GM06990 (cell line): Measurements from ENCODE around the gene MMP28.

Experiments
- DNase-seq: peaks from one replicate; pipeline ENCODE4 v3.0.0-alpha.2; 2011; ENCODE audit not compliant: insufficient read length; ENCODE audit errors: extremely low read depth
- H3K27me3 ChIP-seq: replicated peaks from 2 replicates; pipeline ENCODE4 v1.6.0; 2011; ENCODE audit warnings: low read length; ENCODE audit not compliant: control insufficient read depth, insufficient read depth
- H3K36me3 ChIP-seq: 2 replicates; pipeline ENCODE4 v1.5.1; 2011; ENCODE audit warnings: low read length; ENCODE audit not compliant: control insufficient read depth, insufficient read depth
- H3K4me3 ChIP-seq: replicated peaks from 2 replicates; pipeline ENCODE4 v1.5.1; 2011; ENCODE audit warnings: low read depth, mild to moderate bottlenecking, control low read depth, low read length
- TF ChIP-seq, protein P1 (sequence below): IDR thresholded peaks from 2 replicates; pipeline ENCODE4 v1.5.1; 2011; ENCODE audit warnings: low read length, control low read depth, mild to moderate bottlenecking, inconsistent platforms; ENCODE audit not compliant: insufficient read depth, poor library complexity, severe bottlenecking

Gene MMP28

DNA sequence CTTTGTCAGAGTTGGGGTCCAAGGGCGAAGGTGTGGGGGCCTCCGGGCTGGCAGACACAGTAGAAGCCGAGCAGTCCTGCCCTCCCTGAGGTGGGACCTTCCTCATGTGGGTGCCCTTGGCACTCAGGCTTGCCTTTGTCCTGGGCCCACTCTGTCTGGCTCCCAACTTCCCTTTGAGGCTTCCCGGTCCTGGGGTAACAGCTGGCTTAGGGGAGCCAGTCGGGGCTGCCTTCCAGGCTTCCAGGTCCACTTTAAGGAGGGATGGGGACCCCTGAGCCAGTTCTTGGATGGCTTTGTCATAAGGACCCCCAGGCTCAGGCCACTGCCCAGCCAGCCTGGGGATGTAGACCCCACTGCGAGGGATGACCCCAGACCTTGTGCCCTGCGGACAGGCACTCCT is 50.2 kb downstream of the MMP28 start:
- no peak for DNase-seq
- Histone ChIP-seq H3K27me3 (peaks cover 4% of the 10 kb centered on the region), H3K4me3 (no peak overlapping the region), H3K36me3 (no peaks in the 10 kb centered on the region)
- TF ChIP-seq, protein P1, sequence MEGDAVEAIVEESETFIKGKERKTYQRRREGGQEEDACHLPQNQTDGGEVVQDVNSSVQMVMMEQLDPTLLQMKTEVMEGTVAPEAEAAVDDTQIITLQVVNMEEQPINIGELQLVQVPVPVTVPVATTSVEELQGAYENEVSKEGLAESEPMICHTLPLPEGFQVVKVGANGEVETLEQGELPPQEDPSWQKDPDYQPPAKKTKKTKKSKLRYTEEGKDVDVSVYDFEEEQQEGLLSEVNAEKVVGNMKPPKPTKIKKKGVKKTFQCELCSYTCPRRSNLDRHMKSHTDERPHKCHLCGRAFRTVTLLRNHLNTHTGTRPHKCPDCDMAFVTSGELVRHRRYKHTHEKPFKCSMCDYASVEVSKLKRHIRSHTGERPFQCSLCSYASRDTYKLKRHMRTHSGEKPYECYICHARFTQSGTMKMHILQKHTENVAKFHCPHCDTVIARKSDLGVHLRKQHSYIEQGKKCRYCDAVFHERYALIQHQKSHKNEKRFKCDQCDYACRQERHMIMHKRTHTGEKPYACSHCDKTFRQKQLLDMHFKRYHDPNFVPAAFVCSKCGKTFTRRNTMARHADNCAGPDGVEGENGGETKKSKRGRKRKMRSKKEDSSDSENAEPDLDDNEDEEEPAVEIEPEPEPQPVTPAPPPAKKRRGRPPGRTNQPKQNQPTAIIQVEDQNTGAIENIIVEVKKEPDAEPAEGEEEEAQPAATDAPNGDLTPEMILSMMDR = no peak

DNA sequence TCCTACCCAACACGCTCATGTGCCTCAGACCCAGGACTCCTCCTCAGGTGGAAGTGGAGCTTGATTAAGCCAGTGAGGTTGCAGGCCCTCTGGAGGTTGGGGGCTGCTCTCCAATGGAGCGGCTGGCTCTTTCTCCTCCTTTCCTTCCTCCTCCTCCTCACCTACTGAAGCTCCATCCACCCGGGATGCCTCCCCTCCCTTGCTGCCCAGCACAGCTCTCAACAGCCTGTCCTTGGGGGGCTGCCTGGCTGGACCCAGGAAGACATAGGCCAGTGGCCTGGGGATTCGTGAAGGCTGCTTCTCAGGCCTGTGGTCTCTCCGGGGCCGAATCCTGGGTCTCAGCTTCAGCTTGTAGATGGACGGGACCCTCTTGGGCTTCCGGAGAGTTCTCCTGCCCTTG is 50.6 kb downstream of the MMP28 start:
- no peak overlapping the region for H3K4me3 ChIP-seq
- no peaks in the 10 kb centered on the region for H3K36me3 ChIP-seq
- TF ChIP-seq, protein P1 = no peak
- peaks cover 4% of the 10 kb centered on the region for H3K27me3 ChIP-seq
- DNase-seq = no peak

DNA sequence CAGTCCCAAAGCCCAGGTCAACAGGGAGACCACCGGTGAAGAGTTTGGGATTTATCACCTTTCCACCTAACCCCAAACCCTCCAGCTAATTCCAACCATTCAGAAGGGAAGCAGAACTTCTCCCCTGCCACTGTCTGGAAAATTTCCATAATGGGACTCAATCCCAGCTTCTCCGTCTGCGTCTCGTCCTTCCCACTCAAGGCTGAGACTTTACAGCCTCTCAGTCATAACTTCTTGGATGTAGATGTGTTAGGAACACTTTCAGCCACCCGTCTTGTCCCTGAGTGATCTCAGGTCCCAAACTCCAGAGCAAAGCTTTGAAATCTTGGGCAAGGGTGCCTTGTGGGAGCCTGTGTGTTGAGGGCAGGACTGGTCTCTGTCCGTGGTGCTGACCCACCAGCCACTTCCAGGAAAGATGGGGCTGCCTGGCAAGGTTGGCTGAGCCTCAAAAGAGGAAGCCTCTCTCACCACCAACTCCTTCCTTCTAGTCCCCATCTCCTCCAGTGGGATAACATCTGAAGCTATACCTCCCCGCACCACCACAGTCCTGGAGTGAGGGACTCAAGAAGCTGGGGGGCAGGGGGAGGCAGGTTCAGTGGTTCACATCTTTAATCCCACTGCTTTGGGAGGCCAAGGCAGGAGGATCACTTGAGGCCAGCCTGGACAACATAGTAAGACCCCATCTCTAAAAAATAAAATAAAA is 51.7 kb downstream of the MMP28 start:
- TF ChIP-seq, protein P1 = no peak
- no peaks in the 10 kb centered on the region for H3K36me3 ChIP-seq
- peaks cover 2% of the 10 kb centered on the region for H3K27me3 ChIP-seq
- H3K4me3 ChIP-seq = no peak overlapping the region
- DNase-seq = no peak

DNA sequence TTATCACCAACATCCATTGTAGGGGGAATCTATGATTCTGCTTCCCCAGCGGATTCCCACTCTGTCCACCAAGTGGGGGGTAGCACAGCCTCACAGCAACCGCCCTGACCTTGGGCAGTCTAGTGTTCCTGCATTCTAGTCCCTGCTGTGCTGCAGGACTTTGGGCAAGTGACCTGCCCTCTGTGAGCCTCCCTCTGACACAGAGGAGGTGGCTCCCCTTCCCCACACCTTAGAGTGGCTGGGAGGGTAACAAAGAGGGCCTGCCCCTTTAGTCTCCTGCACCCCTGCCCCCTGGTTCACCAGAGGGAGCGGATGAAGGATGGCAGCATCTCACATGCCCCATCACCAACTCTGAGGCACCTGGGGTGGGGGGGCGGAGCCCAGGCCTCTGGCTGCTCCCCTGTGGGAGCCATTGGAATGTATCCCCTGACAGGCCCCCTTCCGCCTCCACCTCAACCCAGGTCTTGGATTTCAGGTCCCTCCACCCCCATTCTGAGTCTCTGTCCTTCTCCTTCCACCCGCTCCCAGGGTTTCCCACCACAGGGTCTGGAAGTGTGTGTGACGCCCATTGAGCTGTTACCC is 52.5 kb downstream of the MMP28 start:
- Histone ChIP-seq H3K27me3 (peaks cover 2% of the 10 kb centered on the region), H3K36me3 (no peaks in the 10 kb centered on the region), H3K4me3 (no peak overlapping the region)
- TF ChIP-seq, protein P1 = no peak
- DNase-seq = no peak

DNA sequence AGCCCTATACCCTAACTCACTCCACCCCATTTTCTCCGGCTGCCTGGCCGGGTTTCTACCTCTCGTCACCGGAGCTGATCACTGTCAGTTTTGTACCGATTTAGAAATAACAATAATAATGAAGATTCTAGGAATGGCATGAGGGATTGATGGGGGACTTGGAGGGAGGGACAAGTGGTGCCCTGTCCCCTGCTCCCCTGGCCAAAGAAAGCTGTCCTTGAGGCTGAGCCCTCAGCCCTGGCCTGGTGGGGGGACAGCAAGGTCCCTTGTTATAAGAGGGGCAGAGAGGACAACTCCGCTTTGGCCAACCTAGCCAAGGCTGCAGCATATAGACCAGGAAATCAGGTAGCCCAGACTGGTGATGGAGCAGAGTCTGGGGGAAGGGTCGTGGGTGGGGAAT is 52.9 kb downstream of the MMP28 start:
- TF ChIP-seq, protein P1 = no peak
- peaks cover 2% of the 10 kb centered on the region for H3K27me3 ChIP-seq

More for the DNA sequence above, 52.9 kb downstream of the MMP28 start:
- no peak overlapping the region for H3K4me3 ChIP-seq
- H3K36me3 ChIP-seq = no peaks in the 10 kb centered on the region
- no peak for DNase-seq
